ENCODE measurements around the gene MLEC.
"Not testable (repeated sequence)": the region's sequence is repeated elsewhere in the genome, so short reads cannot be mapped to it uniquely, and the experiment has no call there.

MLEC gene

GRCh38 chr12:120654656-120655055 is 32.3 kb upstream of the MLEC start:
- Mint-ChIP-seq H3K4me1 (peaks cover 2% of the 10 kb centered on the region), H3K27me3 (peaks cover 45% of the 10 kb centered on the region), H3K9me3 (no peaks in the 10 kb centered on the region), H3K27ac (no peak overlapping the region), H3K4me3 (no peak overlapping the region)
- ATAC-seq, result no peak
- DNase-seq, result no peak

GRCh38 chr12:120656008-120656407 is 30.9 kb upstream of the MLEC start:
- no peak overlapping the region for H3K27ac Mint-ChIP-seq
- H3K4me3 Mint-ChIP-seq, result no peak overlapping the region
- ATAC-seq, result no peak
- H3K27me3 Mint-ChIP-seq, result peaks cover 31% of the 10 kb centered on the region
- no peak for DNase-seq
- no peaks in the 10 kb centered on the region for H3K9me3 Mint-ChIP-seq
- no peaks in the 10 kb centered on the region for H3K4me1 Mint-ChIP-seq

- no peaks in the 10 kb centered on the region for H3K9me3 Mint-ChIP-seq
- H3K4me3 Mint-ChIP-seq, result no peak overlapping the region
- DNase-seq, result no peak
- H3K27ac Mint-ChIP-seq, result no peak overlapping the region
- no peak for ATAC-seq
- H3K27me3 Mint-ChIP-seq, result peaks cover 8% of the 10 kb centered on the region
- H3K4me1 Mint-ChIP-seq, result no peaks in the 10 kb centered on the region
Measured at GRCh38 chr12:120658286-120659150, 28.4 kb upstream of the MLEC start.

GRCh38 chr12:120659151-120659525 is 27.8 kb upstream of the MLEC start:
- H3K4me1 Mint-ChIP-seq, result no peaks in the 10 kb centered on the region
- no peak for ATAC-seq

GRCh38 chr12:120661432-120661831 is 25.5 kb upstream of the MLEC start:
- DNase-seq (no peak), ATAC-seq (no peak)
- H3K27me3 Mint-ChIP-seq, result no peaks in the 10 kb centered on the region
- H3K27ac Mint-ChIP-seq, result no peak overlapping the region
- H3K4me1 Mint-ChIP-seq, result no peaks in the 10 kb centered on the region
- H3K9me3 Mint-ChIP-seq, result no peaks in the 10 kb centered on the region
- no peak overlapping the region for H3K4me3 Mint-ChIP-seq

More at GRCh38 chr12:120659151-120659525, 27.8 kb upstream of the MLEC start:
- H3K27ac Mint-ChIP-seq, result no peak overlapping the region
- no peak for DNase-seq
- H3K27me3 Mint-ChIP-seq, result peaks cover 2% of the 10 kb centered on the region
- H3K4me3 Mint-ChIP-seq, result no peak overlapping the region
- no peaks in the 10 kb centered on the region for H3K9me3 Mint-ChIP-seq

GRCh38 chr12:120662879-120663278 is 24.1 kb upstream of the MLEC start:
- Mint-ChIP-seq H3K4me1 (no peaks in the 10 kb centered on the region), H3K27me3 (no peaks in the 10 kb centered on the region), H3K4me3 (no peak overlapping the region), H3K9me3 (no peaks in the 10 kb centered on the region), H3K27ac (no peak overlapping the region)
- DNase-seq (no peak), ATAC-seq (no peak)

- H3K4me1 Mint-ChIP-seq, result no peaks in the 10 kb centered on the region
- H3K9me3 Mint-ChIP-seq, result no peaks in the 10 kb centered on the region
- no peak for DNase-seq
- no peak overlapping the region for H3K27ac Mint-ChIP-seq
- ATAC-seq, result no peak
- no peaks in the 10 kb centered on the region for H3K27me3 Mint-ChIP-seq
- H3K4me3 Mint-ChIP-seq, result no peak overlapping the region
Measured at GRCh38 chr12:120663741-120664140, 23.2 kb upstream of the MLEC start.

- Mint-ChIP-seq H3K4me3 (no peak overlapping the region), H3K4me1 (no peaks in the 10 kb centered on the region), H3K27ac (no peak overlapping the region), H3K27me3 (no peaks in the 10 kb centered on the region), H3K9me3 (no peaks in the 10 kb centered on the region)
- ATAC-seq (peak; percentile 28), DNase-seq (no peak)
Measured at GRCh38 chr12:120666571-120667390, 20.2 kb upstream of the MLEC start.

GRCh38 chr12:120668091-120668867 is 18.7 kb upstream of the MLEC start:
- Mint-ChIP-seq H3K4me3 (no peak overlapping the region), H3K4me1 (no peaks in the 10 kb centered on the region), H3K9me3 (no peaks in the 10 kb centered on the region), H3K27ac (no peak overlapping the region), H3K27me3 (no peaks in the 10 kb centered on the region)
- no peak for DNase-seq
- no peak for ATAC-seq

GRCh38 chr12:120668868-120669840 is 17.8 kb upstream of the MLEC start:
- no peaks in the 10 kb centered on the region for H3K9me3 Mint-ChIP-seq
- no peak overlapping the region for H3K4me3 Mint-ChIP-seq
- no peaks in the 10 kb centered on the region for H3K4me1 Mint-ChIP-seq
- DNase-seq (no peak), ATAC-seq (no peak)
- H3K27me3 Mint-ChIP-seq, result peaks cover 2% of the 10 kb centered on the region
- no peak overlapping the region for H3K27ac Mint-ChIP-seq

GRCh38 chr12:120670237-120670636 is 16.7 kb upstream of the MLEC start:
- H3K27me3 Mint-ChIP-seq, H3K4me1 Mint-ChIP-seq, ATAC-seq, DNase-seq, H3K27ac Mint-ChIP-seq, H3K9me3 Mint-ChIP-seq, H3K4me3 Mint-ChIP-seq: not testable (repeated sequence)

GRCh38 chr12:120670667-120671066 is 16.3 kb upstream of the MLEC start:
- Mint-ChIP-seq H3K9me3 (no peaks in the 10 kb centered on the region), H3K27ac (no peak overlapping the region), H3K27me3 (peaks cover 6% of the 10 kb centered on the region), H3K4me3 (no peak overlapping the region), H3K4me1 (no peaks in the 10 kb centered on the region)
- no peak for DNase-seq
- no peak for ATAC-seq

GRCh38 chr12:120674097-120674636 is 12.8 kb upstream of the MLEC start:
- Mint-ChIP-seq H3K4me3 (no peak overlapping the region), H3K4me1 (peaks cover 12% of the 10 kb centered on the region), H3K9me3 (no peaks in the 10 kb centered on the region), H3K27ac (no peak overlapping the region), H3K27me3 (peaks cover 6% of the 10 kb centered on the region)
- ATAC-seq (no peak), DNase-seq (no peak)

GRCh38 chr12:120677765-120678473 is 9.0 kb upstream of the MLEC start:
- H3K27ac Mint-ChIP-seq, result no peak overlapping the region
- peak; percentile 73 for ATAC-seq

More at GRCh38 chr12:120677765-120678473, 9.0 kb upstream of the MLEC start:
- peak in 1 of 2 donors; percentile 15 for DNase-seq
- Mint-ChIP-seq H3K27me3 (peaks cover 6% of the 10 kb centered on the region), H3K4me3 (peak overlapping the region in 1 of 2 donors; percentile 31), H3K4me1 (peaks cover 12% of the 10 kb centered on the region), H3K9me3 (no peaks in the 10 kb centered on the region)
